BLaER1 treated with 17β-estradiol and CSF1 and Interleukin-3, amounts not matched to agents 10 nM and 100 nM (cell line): ENCODE measurements around the gene BMX.

Source experiments
- H3K27ac ChIP-seq, 11 experiments: shearing (Covaris generic); formaldehyde crosslinking; 2 replicates each; pipeline ENCODE4 v1.8.1; 2022
- H3K27me3 ChIP-seq, 11 experiments: shearing (Covaris generic); formaldehyde crosslinking; 2 replicates each; pipeline ENCODE4 v1.8.1; 2022
- H3K36me3 ChIP-seq, 11 experiments: shearing (Covaris generic); formaldehyde crosslinking; 2 replicates each; pipeline ENCODE4 v1.8.1; 2022
- H3K4me1 ChIP-seq, 10 experiments: shearing (Covaris generic); formaldehyde crosslinking; 2 replicates each; pipeline ENCODE4 v1.8.1; 2022
- H3K4me2 ChIP-seq, 11 experiments: shearing (Covaris generic); formaldehyde crosslinking; 2 replicates each; pipeline ENCODE4 v1.8.1; 2022
- H3K4me3 ChIP-seq, 10 experiments: shearing (Covaris generic); formaldehyde crosslinking; 2 replicates each; pipeline ENCODE4 v1.8.1; 2022
- H3K9ac ChIP-seq, 11 experiments: shearing (Covaris generic); formaldehyde crosslinking; 2 replicates each; pipeline ENCODE4 v1.8.1; 2022
- H3K9me3 ChIP-seq, 11 experiments: shearing (Covaris generic); formaldehyde crosslinking; replicated peaks in 1 of 11; 2 replicates each; pipeline ENCODE4 v1.8.1; 2022
- H4K20me1 ChIP-seq, 11 experiments: shearing (Covaris generic); formaldehyde crosslinking; 2 replicates each; pipeline ENCODE4 v1.8.1; 2022
- Cebpa-rat ChIP-seq, 11 experiments: shearing (Covaris generic); IDR thresholded peaks; 2 replicates each; pipeline ENCODE4 v1.8.1; 2022

The BMX gene

DNA sequence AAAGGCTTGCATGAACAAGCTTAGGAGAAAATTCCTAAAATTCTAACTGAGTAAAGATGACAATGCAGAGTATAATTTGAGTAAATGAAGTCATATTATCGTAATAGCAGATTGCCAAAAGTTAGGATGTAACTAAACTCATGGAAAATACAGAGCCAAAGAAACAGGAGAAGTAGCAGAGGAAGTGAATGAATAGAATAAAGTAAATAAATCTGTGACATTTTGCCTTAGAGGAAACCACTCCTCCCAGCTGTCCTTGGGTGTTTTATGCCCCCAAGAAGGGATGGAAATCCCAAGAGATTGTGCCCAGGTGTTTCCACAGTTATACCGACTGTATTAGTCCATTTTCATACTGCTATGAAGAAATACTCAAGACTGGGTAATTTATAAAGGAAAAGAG, 1.9 kb upstream of the BMX start:
- no peak overlapping the region for H3K9ac ChIP-seq
- no peaks in the 10 kb centered on the region for H3K9me3 ChIP-seq
- H4K20me1 ChIP-seq = peaks cover 0 to 3% (median 0%) of the 10 kb centered on the region in 11 experiments; a peak in 3 of 22 replicates
- H3K36me3 ChIP-seq = no peaks in the 10 kb centered on the region
- no peak for TF ChIP-seq Cebpa-rat (IDR thresholded peaks at IDR 0.05)
- no peak overlapping the region for H3K4me3 ChIP-seq
- H3K4me2 ChIP-seq = no peak overlapping the region
- H3K27ac ChIP-seq = no peak overlapping the region
- H3K27me3 ChIP-seq = peaks cover 97 to 99% (median 98%) of the 10 kb centered on the region in 11 experiments
- no peaks in the 10 kb centered on the region for H3K4me1 ChIP-seq

DNA sequence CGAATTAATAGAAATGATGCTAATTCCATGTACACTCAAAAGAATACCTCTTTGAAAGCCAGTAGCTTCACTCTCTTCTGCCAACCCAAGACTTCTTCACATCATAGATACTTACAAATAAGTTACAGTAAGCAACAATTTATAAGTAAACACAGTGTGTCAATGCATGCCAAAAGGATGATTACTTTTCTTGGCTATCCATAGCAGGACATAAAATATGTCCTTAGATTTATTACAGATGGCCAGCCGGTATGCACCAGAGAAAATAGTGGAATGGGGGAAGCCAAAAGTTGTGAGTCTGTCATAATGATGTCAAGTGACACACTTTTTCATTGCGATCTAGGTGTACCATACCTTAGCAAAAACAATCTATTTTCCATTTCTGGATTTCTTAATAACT, 631 bp upstream of the BMX start:
- Histone ChIP-seq H4K20me1 (peaks cover 0 to 5% (median 0%) of the 10 kb centered on the region in 11 experiments; a peak in 3 of 22 replicates), H3K4me1 (no peaks in the 10 kb centered on the region), H3K27ac (no peak overlapping the region), H3K9ac (no peak overlapping the region), H3K9me3 (no peaks in the 10 kb centered on the region), H3K36me3 (no peaks in the 10 kb centered on the region), H3K27me3 (peaks cover 97 to 99% (median 98%) of the 10 kb centered on the region in 11 experiments), H3K4me2 (no peak overlapping the region), H3K4me3 (no peak overlapping the region)
- no peak for TF ChIP-seq Cebpa-rat (IDR thresholded peaks at IDR 0.05)

DNA sequence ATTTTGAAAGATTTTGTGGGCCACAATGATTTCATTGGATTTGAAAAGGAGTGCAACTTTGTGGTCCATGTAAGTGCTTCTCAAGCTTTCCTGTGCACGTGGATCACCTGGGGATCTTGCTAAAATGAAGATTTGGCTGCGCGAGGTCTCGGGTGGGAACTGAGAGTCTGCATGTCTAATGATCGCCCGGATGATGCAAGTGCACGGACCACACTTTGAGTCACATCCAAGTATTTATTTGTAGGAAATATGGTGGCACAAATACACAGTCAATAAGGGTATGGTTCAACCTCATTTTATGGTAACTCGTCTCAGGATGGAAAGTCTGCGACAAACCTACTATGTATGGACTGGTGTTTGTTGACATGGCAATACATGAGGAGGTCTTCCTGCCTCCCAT, 899 bp downstream of the BMX start:
- no peak overlapping the region for H3K4me2 ChIP-seq
- peaks cover 0 to 5% (median 0%) of the 10 kb centered on the region in 11 experiments; a peak in 4 of 22 replicates for H4K20me1 ChIP-seq
- peaks cover 97 to 99% (median 98%) of the 10 kb centered on the region in 11 experiments for H3K27me3 ChIP-seq
- TF ChIP-seq Cebpa-rat (IDR thresholded peaks at IDR 0.05) = no peak
- H3K4me1 ChIP-seq = no peaks in the 10 kb centered on the region
- H3K9ac ChIP-seq = no peak overlapping the region
- H3K9me3 ChIP-seq = no peaks in the 10 kb centered on the region
- no peak overlapping the region for H3K27ac ChIP-seq
- no peaks in the 10 kb centered on the region for H3K36me3 ChIP-seq
- H3K4me3 ChIP-seq = no peak overlapping the region

DNA sequence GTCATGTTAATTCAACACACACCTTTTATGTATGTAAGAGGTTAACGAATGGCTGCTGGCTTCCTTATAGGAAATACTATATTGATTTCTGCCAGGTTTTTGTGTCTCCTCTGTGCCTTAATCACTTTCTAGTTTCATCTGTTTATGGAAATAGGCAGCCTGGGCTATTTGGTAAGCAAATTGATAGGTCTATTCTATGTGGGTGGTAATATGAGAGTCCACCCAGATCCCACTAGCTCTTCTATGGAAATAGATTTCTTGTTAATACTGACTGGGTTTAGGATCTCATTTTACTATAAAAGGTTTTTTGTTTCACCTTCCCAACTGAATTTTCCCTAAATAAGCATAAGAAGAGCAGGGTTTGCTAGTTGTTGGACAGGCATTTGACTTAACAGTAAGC, 4.1 kb downstream of the BMX start:
- H3K9me3 ChIP-seq = no peaks in the 10 kb centered on the region
- H3K27ac ChIP-seq = no peak overlapping the region
- H3K9ac ChIP-seq = no peak overlapping the region
- H3K4me1 ChIP-seq = no peaks in the 10 kb centered on the region
- peaks cover 99 to 100% (median 100%) of the 10 kb centered on the region in 11 experiments for H3K27me3 ChIP-seq
- no peak for TF ChIP-seq Cebpa-rat (IDR thresholded peaks at IDR 0.05)
- H3K4me2 ChIP-seq = no peak overlapping the region
- no peaks in the 10 kb centered on the region for H3K36me3 ChIP-seq
- H4K20me1 ChIP-seq = peaks cover 0 to 5% (median 0%) of the 10 kb centered on the region in 11 experiments; a peak in 3 of 22 replicates
- no peak overlapping the region for H3K4me3 ChIP-seq

DNA sequence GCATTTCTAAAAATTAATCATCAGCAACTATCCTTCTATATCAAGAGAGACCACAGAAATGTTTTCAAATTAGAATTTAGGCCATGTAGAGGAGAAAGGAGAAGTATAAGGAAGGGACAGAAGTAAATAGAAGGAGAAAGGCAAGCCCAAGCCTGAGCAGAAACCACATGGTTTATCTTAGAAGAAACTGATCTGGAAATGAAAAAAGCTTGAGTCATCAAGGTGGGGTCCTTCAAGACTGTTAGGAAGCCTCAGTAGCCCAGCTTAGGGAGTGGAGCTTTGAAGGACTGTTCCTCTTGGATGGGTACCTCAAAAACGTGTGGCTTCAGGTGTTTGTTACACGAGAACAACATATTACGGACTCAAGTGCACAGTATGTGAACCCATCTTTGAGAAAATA, 4.5 kb downstream of the BMX start:
- H4K20me1 ChIP-seq = peaks cover 0 to 5% (median 0%) of the 10 kb centered on the region in 11 experiments; a peak in 3 of 22 replicates
- H3K27ac ChIP-seq = no peak overlapping the region
- TF ChIP-seq Cebpa-rat (IDR thresholded peaks at IDR 0.05) = no peak
- H3K4me3 ChIP-seq = no peak overlapping the region
- no peaks in the 10 kb centered on the region for H3K9me3 ChIP-seq
- H3K4me2 ChIP-seq = no peak overlapping the region
- no peaks in the 10 kb centered on the region for H3K4me1 ChIP-seq
- no peak overlapping the region for H3K9ac ChIP-seq
- H3K27me3 ChIP-seq = peaks cover 99 to 100% (median 100%) of the 10 kb centered on the region in 11 experiments
- no peaks in the 10 kb centered on the region for H3K36me3 ChIP-seq

DNA sequence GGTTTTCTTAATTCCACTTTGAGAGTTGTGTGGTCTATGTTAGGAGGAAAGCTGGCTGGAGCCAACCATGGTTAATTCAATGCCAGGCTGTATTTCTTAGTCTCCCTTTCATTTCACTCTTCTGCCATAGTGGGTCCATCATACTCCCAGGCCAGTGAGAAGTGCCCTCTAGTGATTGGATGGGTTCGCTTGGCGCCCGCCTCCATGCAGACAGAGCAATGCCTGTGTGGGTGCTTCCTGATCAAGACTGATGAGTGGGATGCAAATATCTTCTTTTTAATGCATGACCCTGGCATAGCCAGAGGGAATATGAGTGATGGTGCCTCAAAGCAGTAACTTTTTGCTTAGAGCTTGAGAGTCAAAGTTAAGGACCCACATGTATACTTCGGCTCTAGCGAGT, 6.4 kb downstream of the BMX start:
- Histone ChIP-seq H3K4me2 (no peak overlapping the region), H3K4me1 (no peaks in the 10 kb centered on the region), H3K9me3 (no peaks in the 10 kb centered on the region), H4K20me1 (peaks cover 0 to 5% (median 0%) of the 10 kb centered on the region in 11 experiments; a peak in 3 of 22 replicates), H3K9ac (no peak overlapping the region), H3K27me3 (peaks cover 99 to 100% (median 100%) of the 10 kb centered on the region in 11 experiments), H3K36me3 (no peaks in the 10 kb centered on the region), H3K27ac (no peak overlapping the region), H3K4me3 (no peak overlapping the region)
- TF ChIP-seq Cebpa-rat (IDR thresholded peaks at IDR 0.05) = no peak

DNA sequence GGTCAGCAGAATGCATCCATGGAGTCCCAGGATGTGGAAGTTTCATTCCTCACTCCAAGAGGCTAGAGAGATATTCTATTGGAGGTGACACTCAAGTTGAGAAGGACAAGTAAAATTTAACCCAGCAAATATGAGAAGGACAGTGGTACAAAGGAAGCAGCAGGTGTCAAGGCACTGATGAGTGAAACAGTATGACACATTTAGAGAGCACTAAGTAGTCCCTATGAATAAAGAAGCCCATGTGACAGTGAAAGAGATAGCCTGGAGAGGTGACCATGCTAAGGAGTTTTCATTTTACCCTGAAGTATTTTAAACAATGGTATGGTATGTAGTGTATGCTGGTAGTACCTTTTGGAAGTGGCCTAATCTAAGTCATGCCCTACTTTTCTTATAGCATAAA, 9.2 kb downstream of the BMX start:
- H3K9ac ChIP-seq = no peak overlapping the region
- no peaks in the 10 kb centered on the region for H3K36me3 ChIP-seq
- TF ChIP-seq Cebpa-rat (IDR thresholded peaks at IDR 0.05) = no peak
- H4K20me1 ChIP-seq = no peaks in the 10 kb centered on the region; a peak in 3 of 22 replicates
- no peaks in the 10 kb centered on the region for H3K9me3 ChIP-seq
- no peak overlapping the region for H3K27ac ChIP-seq
- no peaks in the 10 kb centered on the region for H3K4me1 ChIP-seq
- no peak overlapping the region for H3K4me2 ChIP-seq
- H3K27me3 ChIP-seq = peaks cover 97 to 100% (median 100%) of the 10 kb centered on the region in 11 experiments
- no peak overlapping the region for H3K4me3 ChIP-seq

DNA sequence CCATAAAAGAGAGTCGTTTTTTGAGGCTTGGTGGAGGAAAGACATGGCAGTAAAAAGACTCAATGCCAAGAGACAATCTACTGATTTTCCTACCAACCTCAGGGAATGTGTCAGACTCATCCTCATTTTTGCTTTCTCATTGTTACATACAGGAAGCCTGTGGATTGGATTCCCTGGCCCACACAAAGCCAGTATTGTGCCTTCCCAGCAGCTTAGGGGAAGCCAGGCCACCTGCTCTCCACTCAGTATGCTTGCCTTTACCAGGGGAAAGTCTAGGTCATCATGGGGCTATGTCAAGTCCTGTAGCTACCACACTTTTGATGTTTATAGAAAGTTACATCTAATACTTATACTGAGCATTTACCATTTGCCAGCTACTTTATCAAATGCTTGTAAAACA, 11.0 kb downstream of the BMX start:
- no peaks in the 10 kb centered on the region; a peak in 1 of 22 replicates for H3K9me3 ChIP-seq
- H3K9ac ChIP-seq = no peak overlapping the region
- H3K27ac ChIP-seq = no peak overlapping the region
- peaks cover 92 to 98% (median 97%) of the 10 kb centered on the region in 11 experiments for H3K27me3 ChIP-seq
- no peaks in the 10 kb centered on the region for H3K36me3 ChIP-seq
- H3K4me2 ChIP-seq = no peak overlapping the region
- no peaks in the 10 kb centered on the region for H3K4me1 ChIP-seq
- TF ChIP-seq Cebpa-rat (IDR thresholded peaks at IDR 0.05) = no peak
- no peak overlapping the region for H3K4me3 ChIP-seq
- H4K20me1 ChIP-seq = no peaks in the 10 kb centered on the region; a peak in 2 of 22 replicates

DNA sequence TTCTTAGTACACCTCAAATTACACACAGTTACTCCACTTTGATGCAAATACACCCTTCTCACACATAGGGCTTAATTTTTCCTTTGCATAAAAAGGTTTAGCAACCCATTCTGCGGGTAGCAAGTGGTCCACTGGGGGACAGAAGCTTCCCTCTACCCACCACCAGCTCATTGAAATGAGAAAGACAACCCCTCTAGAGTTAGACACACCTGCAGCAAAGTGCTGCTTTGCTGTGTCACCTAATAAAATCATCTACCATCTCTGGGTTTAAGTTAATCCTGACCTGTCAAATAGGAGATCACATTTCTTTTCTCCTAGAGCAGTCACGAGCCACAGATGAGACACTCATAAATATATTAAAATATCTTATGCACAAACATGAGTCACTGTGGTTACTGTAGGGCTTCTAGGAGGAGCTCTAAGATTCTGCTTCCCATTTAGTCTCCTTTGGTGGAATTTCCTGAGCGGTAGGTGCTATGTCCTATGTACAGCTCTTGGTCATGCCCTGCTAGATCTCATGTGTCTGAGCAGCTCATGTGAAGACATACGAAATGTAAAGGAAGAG, 11.9 kb downstream of the BMX start:
- Histone ChIP-seq H3K4me1 (no peaks in the 10 kb centered on the region), H3K4me2 (no peak overlapping the region), H3K9me3 (no peaks in the 10 kb centered on the region; a peak in 1 of 22 replicates), H4K20me1 (no peaks in the 10 kb centered on the region; a peak in 2 of 22 replicates), H3K4me3 (no peak overlapping the region), H3K36me3 (no peaks in the 10 kb centered on the region), H3K27ac (no peak overlapping the region), H3K27me3 (peaks cover 92 to 98% (median 97%) of the 10 kb centered on the region in 11 experiments), H3K9ac (no peak overlapping the region)
- no peak for TF ChIP-seq Cebpa-rat (IDR thresholded peaks at IDR 0.05)

DNA sequence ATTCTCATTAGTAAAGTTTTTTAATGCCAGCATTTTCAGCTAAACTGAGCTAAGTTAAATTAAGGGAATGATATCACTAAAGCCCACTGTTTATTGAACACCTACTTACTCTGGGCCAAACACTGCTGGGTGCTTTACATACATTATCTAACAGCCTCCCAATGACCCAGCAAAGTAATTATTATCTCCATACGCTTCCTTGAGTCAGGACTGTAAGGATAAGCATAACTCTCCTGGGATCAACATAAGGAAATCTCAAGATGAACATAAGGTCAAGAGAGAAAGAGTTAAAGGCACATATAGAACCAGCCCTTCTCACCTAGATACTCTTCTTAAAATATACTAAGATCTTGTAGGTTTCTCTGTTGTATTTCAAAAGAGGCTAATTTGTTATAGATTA, 13.7 kb downstream of the BMX start:
- Histone ChIP-seq H4K20me1 (no peaks in the 10 kb centered on the region; a peak in 2 of 22 replicates), H3K9ac (no peak overlapping the region), H3K4me3 (no peak overlapping the region), H3K4me2 (no peak overlapping the region), H3K9me3 (peaks cover 0 to 4% (median 0%) of the 10 kb centered on the region in 11 experiments; a peak in 1 of 22 replicates), H3K27ac (no peak overlapping the region), H3K4me1 (no peaks in the 10 kb centered on the region), H3K36me3 (no peaks in the 10 kb centered on the region), H3K27me3 (peaks cover 86 to 98% (median 97%) of the 10 kb centered on the region in 11 experiments)
- TF ChIP-seq Cebpa-rat (IDR thresholded peaks at IDR 0.05) = no peak
